Measurements from ENCODE around the gene TBL1X. TPM values are rescaled to one million over a fixed set of nuclear protein-coding genes. Genes with fewer than 3 reads are reported as not detected.
"Not testable (repeated sequence)": the region's sequence is repeated elsewhere in the genome, so short reads cannot be mapped to it uniquely, and the experiment has no call there.

TBL1X gene
- total RNA-seq = 6.0 and 11.4 TPM in 2 replicates
- 5.9 TPM for polyA plus RNA-seq (2012)

DNA sequence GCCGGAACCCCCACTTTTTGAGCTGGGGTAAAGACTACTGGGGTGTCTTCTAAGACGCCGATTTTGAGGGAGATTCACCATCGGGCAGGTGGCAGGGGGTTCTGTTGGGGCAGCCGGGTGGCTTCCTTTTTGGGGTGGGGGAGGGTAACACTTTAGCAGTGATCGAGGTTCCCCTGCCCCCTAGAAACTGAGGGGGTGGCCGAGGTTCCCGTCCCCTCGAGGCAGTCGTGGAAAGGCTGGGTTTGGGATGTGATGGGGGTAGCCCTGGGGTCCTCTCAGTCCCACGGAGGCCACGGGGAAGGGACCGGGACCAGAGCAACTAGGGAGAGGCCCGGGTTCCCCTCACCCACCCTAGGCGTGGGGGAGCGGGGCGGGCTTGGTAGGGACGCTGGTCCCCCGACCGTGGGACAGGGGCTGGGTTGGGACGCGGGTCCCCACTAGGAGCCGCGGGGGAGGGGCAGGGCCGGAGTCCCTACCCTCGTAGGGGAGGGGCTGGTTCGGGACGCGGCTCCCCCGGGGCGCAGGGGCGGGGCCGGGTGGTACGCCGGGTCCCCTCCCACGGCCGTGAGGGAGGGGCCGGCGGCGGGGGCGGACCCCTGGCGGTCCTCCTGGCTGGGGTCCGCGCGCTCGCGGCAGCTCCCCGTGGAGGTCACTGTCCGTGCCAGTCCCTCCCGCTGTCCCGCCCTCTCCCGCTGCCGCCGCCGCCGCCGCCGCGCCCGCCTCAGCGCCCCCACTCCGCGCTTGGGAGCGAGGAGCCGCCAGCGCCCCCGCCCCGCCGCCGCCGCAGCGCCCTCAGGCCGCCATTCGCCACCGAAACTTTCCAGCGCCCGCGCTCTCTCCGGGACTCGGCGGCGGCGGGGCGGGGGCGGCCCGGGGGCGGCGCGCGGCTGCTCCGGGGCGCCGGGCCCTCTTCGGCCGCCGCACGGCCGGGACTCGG, at the start of gene TBL1X:
TSS of gene TBL1X (plus strand) at position 624 of the 937 bp plus-strand sequence. CDS start 188,529 bp downstream, outside the sequence.
- DNase-seq (ENCODE audit: low read depth) = peak; percentile 48

DNA sequence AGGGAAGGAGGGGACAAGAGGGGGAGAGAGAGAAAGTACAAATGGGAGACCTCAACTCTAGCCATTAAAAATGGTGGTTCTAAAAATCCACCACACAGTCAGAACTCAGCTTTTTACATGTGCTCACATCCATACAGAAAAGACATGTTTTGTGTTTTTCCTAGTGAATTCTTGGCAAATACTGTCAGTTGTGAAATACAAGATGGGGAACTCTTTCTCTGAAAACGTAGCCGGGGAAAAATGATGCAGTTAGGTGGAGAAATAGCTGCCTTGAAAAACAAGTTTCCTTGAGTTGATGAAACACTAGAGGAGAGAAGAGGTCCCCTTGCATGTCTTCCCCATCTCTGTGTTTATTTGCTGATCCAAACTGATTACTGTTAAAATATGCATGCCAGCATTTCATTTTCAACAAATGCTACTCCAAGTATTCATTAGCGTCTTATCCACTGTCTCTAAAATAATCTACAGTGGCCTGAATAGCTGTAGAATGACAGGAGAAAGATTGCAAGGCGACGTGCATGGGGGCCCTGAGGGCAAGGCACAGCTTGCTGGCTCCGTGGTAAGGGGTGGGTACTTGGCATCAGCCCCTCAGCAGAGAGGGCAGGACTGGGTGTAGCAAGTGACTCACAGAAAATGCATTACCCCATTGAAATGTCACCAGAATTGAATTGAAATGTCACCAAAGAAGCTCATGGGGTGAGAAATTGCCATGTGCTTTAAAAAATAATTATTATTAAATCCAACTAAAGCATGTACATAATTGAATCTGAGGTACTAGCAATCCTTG, 48.1 kb upstream of the TBL1X start:
- peak; percentile 18 for DNase-seq (ENCODE audit: low read depth)

DNA sequence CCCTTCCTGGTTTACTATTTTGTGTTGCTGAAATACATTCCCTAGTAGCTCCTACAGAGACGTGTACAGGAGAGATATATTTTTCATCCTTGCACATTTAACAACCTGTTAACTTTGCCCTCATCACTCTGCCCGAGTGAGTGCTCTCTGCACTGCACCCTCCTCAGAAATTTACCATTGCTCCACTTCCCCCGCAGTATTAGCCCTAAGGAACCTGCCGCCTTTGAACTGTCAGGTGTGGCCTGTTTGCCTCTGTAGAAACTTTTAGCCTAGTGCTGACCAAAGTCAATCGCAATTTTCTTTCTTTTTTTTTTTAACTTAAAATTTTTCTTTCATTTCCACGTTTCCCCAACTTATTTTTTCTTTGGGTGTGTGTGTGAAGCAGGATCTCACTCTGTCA, 46.6 kb upstream of the TBL1X start:
- no peak for DNase-seq (ENCODE audit: low read depth)

DNA sequence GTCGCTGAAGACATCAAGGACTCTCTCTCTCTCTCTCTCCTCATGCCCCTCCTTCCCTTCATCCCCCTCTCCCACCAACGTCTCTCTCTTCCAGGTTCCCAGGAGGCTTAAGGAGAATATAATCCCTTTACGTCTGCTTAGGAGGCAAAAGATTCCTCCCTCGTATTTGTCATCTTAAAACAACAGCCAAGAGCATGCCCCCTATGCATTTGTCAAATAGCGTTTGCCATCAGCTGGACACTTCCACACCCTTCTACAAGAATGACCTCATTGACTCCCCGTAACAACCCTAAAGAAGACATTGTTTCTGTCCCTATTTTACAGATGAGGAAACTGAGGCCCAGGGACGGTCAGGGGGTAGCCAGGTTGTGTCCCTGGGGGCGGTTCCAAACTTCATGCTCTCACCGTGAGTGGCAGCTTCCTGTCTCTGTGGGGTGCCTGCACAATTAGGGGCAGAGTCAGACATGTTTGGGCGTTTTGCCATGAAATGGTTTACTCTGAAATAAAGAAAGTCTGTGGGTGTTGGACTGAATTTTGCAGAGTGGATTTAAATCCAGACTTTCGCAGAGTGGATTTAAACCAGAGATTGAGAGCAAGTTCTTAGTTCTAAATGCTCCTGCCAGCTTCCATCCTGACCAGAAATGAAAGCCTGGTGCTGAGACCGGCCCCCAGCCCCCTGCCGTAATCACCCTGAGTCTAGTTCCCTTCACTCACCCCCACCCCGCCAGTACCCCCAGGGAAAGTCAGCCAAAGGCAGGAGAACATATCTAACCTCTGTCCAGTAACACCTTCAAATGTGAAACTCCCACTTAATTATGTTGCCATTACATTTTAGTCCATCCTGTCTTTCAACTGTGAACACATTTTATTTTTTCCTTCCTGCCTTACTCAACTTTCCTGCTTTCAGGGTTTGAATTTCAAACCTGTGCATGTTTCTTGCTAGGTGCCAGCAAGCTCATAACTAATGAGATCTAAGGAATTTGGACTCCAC, 44.3 kb upstream of the TBL1X start:
- DNase-seq (ENCODE audit: low read depth) = no peak

DNA sequence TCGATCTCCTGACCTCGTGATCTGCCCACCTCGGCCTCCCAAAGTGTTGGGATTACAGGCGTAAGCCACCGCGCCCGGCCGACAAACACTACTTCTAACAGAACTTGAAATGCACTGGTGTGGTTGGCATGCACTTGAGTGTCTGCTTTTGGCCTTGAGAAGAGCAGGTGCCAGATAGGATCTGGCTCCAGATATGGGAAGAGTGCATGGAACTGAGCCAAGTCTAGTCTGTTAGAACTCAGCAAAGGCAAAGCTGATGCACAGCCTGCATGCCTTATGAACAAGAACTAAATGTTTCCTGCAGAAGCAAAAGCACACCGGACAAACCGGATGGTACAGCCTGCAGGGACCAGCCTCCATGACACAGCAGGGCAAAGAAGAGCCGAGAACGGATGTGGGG, 35.1 kb upstream of the TBL1X start:
- peak; percentile 61 for DNase-seq (ENCODE audit: low read depth)

DNA sequence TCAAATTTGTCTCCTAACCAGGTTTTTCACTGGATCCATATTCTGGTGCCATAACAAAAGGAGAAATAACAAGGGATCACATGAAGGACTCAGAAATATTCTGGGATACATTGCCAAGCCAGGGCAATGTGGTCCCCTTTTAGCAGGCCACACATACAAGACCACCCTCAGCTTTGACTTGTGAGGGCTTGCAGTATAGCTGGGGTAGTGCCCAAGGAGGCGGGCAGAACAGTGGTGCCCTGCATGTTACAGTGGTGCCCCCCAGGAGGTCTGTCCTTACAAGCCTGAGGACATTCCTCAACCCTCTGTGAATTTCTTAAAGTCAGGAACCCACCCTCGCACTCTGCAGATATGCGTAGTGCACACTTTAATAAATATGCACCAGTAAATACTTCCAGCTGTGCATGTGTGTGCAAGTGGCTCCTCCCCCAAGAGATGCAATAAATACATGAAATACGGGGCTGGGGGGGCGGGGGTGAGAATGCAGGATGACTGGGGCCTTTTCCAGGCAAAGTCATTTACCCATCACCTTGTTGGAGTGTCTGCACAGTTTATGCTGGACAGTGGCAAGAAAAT, 34.4 kb upstream of the TBL1X start:
- no peak for DNase-seq (ENCODE audit: low read depth)

DNA sequence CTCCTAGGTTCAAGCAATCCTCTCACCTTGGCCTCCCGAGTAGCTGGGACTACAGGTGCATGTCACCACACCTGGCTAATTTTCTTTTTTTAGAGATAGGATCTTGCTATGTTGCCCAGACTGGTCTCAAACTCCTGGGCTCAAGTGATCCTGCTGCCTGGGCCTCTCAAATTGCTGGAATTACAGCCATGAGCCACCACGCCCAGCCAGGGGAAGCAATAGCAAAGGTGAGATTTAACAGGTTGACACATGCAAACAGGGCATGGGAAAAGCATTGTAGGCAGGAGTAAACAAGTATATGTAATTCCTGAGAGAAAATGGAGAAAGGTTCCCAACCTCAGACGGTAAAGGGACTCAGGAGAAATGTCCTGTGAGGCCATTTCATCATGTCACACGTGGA, 33.6 kb upstream of the TBL1X start:
- DNase-seq (ENCODE audit: low read depth) = no peak

DNA sequence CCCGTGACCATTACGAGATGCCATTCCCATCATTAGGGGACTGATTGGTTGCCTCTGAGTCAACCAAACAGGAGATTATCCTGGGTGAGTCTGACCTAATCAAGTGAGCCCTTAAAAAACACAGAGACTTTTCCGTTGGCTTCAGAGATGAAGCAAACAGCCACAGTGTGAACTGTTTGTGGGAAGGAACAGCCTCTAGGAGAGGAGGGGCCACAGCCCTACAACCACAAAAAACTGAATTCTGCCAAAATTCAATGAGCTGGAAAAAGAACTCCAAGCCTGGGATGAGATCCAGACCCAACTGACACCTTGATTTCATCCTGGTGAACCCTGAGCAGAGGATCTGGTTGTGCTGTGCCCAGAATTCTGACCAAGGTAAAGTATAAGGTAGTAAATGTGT, 31.3 kb upstream of the TBL1X start:
- no peak for DNase-seq (ENCODE audit: low read depth)

DNA sequence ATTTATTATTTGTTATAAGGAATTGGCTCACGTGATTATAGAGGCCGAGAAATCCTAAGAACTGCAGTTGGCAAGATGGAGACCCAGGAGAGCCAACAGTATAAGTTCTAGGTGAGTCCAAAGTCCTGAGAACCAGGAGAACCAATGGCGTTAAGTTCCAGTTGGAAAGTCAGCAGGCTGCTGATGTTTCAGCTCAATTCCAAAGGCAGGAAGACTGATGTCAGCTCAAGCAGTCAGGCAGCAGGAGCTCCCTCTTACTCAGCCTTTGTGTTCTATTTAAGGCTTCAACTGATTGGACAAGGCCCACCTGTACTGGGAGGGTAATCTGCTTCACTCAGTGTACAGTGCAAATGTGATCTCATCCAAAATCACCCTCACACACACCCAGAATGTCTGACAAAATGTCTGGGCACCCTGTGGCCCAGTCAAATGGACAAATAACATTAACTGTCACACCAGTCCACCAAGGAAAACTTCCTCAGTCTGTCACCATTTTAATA, 30.8 kb upstream of the TBL1X start:
- no peak for DNase-seq (ENCODE audit: low read depth)

DNA sequence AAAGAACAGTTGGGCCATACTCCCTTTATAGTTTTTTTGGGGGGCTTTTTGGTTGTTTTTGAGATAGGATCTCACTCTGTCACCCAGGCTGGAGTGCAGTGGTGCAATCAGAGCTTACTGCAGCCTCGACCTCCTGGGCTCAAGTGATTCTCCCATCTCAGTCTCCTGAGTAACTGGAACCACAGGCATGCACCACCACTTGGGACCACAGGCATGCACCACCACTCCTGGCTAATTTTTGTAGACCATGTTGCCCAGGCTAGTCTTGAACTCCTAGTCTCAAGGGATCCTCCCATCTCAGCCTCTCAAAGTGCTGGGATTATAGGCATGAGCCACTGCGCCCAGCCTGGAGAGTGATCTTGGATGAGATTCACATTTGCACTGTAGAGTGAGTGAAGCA, 29.8 kb upstream of the TBL1X start:
- peak; percentile 35 for DNase-seq (ENCODE audit: low read depth)

DNA sequence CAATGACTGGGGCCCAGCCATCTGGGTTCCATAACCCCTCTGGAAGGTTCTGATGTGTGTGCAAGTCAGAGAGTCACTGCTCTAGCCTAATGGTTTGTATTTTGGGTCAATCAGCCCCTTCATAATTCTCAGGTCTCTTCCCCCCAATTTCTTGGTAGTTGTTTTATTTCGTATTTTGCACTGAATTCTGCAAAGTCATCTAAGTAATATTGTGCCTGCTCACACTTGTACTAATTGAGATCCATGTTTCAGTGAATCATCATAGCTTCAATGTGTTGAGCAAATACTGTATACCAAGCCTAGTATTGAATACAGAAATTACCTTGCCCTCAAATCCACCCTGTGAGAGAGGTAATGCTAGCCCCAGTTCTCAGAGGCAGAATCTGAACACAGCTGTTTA, 28.0 kb upstream of the TBL1X start:
- no peak for DNase-seq (ENCODE audit: low read depth)

DNA sequence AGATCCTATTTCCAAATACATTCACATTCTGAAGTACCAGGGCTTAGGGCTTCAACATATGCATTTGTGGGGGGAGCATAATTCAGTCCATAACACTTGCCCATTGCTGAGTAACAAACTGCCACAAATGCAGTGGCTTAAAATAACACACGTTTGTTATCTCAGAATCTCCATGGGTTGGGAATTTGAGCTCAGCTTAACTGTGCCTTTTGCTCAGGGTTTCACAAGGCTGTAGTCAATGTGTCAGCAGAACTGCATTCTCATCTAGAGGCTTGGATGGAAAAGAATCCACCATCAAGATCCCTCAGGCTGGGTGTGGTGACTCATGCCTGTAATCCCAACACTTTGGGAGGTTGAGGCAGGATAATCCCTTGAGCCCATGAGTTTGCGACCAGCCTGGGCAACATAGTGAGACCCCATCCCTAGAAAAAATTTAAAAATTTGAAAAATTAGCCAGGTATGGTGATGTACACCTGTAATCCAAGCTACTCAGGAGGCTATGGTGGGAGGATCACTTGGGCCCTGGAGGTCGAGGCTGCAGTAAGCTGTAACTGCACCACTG, 25.8 kb upstream of the TBL1X start:
- DNase-seq (ENCODE audit: low read depth) = peak; percentile 30

DNA sequence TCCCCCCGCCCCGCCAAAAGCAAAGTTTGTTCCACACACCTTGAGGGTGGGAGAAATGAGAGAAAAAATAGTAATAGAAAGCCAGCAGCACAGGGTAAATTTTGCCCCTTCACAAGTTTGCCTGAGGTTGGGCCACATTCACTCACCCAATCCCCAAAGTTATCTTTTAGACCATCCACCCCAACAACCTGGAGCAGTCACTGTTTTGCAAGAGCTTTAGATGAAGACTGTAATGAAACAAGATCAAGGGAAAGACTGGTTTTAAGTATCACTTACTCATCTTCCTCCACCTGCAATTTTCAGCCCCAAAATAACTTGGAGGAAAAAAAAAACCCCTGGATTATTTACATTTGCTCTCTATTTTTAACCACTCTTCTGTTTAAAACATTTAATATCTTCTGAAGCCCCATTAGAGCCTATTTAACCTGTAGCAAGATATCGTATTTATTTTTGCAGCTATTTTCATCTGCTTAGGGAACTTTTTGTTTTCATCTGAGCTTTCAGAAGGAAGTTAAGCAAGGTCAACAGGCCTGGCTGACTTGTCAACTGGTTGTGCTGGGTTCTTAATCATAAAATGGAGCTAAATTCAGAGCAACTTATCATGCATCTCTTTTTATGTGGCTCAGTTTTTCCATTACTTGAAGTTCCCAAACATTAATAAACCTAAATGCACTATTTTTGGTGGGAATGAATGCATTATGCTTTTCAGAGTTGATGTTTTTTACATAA, 24.6 kb upstream of the TBL1X start:
- no peak for DNase-seq (ENCODE audit: low read depth)

DNA sequence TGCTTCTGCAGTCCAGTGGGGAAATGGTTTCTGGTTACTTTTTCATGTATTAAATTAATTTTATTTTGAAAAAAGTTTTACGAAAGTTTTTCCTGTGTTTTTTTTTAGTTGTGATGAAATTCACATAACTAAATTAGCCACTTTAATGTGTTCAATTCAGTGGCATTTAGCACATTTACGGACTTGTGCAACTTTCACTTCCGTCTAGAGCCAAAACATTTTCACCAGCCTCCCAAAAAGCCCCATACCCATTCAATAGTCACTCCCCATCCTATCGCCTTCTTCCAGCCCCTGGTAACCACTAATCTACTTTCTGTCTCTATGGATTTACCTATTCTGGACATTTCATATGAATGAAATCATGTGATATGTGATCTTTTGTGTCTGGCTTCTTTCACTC, 22.8 kb upstream of the TBL1X start:
- no peak for DNase-seq (ENCODE audit: low read depth)

DNA sequence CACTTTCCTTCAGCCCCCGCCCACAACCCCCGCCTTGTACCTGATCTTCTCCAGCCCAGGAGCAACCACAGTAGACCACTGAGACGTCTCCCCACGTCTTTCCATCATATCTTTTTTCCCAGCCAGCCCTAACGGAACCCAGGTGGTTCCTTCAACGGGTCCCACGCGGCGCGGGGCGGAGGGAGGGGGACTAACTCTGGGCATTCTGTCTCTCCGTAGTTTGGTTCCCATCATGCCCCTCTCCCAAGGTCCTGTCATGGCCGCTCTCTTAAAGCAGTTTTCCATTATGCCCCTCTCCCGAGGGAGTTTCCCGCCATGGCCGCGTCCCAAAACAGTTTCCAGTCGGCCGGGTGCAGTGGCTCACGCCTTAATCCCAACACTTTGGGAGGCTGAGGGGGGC, 21.5 kb upstream of the TBL1X start:
- DNase-seq (ENCODE audit: low read depth) = no peak

DNA sequence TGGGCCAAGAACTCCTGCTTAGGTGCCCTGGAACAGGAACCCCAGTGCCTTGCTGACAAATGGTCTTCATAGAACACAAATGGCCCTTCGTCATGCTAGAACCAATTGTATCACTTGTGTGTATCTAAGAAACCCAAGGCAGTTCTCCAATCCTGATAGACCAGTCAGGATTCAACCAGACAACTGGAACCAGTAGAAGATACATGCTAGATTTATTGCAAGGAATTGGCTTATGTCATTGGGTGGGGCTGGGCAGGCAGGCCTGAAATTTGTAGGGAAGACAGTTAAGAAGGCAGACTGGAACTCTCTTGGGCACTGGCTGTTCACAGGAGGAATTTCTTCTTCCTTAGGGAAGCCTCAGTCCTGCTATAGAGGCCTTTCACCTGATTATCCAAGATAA, 17.0 kb upstream of the TBL1X start:
- DNase-seq (ENCODE audit: low read depth) = peak; percentile 9

DNA sequence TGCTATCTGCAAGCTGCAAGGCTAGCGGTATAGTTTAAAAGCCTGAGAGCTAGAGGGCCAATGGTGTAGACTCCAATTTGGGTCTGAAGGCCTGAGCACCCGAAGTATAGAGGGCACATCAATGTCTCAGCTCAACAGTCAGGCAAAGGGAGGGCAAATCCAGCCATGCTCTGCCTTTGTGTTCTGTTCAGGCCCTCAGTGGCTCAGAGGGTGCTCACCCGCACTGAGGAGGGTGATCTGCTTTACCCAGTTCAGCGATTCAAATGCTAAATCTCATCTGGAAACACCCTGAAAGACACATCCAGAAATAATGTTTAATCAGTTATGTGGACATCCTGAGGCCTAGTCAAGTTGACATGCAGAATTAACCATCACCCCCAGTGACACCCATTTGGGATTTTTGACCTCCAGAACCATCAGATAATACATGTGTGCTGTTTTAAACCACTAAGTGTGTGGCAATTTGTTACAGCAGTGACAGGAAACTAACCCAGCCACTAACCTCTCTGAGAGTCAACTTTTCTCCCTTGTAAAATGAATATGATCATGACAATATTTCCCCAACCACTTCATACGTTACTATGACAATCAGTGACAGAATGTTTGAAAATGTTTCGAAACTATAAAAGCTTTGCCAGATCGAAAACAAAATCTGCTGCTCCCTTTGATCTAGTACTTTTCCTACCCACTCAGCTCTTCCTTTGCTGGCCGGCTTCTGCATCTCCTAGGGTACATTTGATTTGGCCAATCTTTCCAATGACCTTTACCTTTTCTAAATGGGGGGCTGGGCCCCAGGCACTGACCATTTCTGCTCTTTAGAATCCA, 8.4 kb upstream of the TBL1X start:
- DNase-seq (ENCODE audit: low read depth) = no peak

DNA sequence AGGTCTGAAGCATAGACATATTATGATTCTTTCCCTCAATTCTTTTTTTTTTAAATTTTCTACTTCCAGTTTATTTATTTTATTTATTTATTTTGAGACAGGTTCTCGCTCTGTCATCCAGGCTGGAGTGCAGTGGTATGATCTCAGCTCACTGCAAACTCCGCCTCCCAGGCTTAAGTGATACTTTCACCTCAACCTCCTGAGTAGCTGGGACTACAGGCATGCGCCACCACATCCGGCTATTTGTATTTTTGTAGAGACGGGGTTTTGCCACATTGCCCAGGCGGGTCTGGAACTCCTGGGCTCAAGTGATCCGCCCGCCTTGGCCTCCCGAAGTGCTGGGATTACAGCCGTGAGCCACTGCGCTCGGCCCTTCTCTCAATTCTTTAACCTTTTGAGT, 6.8 kb upstream of the TBL1X start:
- not testable (repeated sequence) for DNase-seq (ENCODE audit: low read depth)

Measured in myocyte (in vitro differentiated cells).